GM12892 (cell line): ENCODE measurements around the gene MRPL45.

Experiments used
- DNase-seq: peaks from one replicate; pipeline ENCODE4 v3.0.0; 2011; ENCODE audit not compliant: insufficient read length
- FAIRE-seq: peaks from 2 replicates; lab custom pipeline; 2011; peaks lifted over from hg19 to GRCh38; lab: Jason Lieb, UNC
- POLR2A ChIP-seq: IDR thresholded peaks from 2 replicates; pipeline ENCODE4 v1.6.1; 2011; ENCODE audit warnings: low read depth, low read length, control low read depth
- POLR2AphosphoS5 ChIP-seq: IDR thresholded peaks from 2 replicates; pipeline ENCODE4 v1.6.1; 2011; ENCODE audit warnings: low read depth, low read length, control low read depth
- TAF1 ChIP-seq: IDR thresholded peaks from 2 replicates; pipeline ENCODE4 v1.6.1; 2011; ENCODE audit warnings: low read depth, mild to moderate bottlenecking, control low read depth, low read length, borderline replicate concordance

MRPL45 gene

DNA sequence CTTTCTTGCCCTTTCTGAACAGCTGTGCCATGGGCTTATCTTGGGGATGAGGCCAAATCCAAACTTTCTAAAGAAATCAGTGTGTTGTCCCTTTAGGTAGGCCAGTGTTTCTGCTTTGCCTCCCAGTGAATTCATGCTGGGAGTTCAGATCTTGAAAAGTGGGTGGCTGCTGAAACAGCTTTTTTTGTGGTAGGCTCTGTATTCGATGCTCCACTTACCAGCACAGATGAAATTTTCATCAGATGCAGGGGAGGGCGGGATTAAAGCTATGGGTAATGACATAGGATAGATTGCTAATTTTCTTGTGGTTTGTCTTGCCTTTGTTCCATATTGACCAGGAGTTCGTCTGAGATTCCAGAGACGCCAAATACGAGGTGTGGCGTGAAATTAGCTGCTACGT, 57.5 kb downstream of the MRPL45 start:
- FAIRE-seq (no peak), DNase-seq (no peak)
- TF ChIP-seq TAF1: no peak
- no peak for TF ChIP-seq POLR2AphosphoS5
- no peak for TF ChIP-seq POLR2A

DNA sequence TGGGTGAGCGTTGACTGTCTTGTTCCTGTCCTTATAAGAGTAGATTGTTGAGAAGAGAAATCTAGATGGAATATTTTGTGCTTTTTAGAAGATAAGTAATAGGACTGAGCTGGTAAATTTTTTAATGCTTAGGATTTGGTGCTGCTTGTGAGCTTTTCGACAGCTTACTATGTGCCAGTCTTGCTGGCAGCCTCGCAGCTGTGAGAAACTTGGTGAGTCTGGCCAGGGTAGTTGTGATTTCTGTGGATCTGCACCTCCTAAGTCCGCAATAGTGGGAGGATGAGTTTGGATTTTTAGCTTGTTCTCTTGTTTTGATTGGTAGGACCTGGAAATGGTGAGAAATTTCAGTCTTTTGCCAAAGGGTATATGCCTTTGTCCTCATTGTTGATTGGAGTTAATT, 58.3 kb downstream of the MRPL45 start:
- no peak for TF ChIP-seq TAF1
- DNase-seq (no peak), FAIRE-seq (no peak)

DNA sequence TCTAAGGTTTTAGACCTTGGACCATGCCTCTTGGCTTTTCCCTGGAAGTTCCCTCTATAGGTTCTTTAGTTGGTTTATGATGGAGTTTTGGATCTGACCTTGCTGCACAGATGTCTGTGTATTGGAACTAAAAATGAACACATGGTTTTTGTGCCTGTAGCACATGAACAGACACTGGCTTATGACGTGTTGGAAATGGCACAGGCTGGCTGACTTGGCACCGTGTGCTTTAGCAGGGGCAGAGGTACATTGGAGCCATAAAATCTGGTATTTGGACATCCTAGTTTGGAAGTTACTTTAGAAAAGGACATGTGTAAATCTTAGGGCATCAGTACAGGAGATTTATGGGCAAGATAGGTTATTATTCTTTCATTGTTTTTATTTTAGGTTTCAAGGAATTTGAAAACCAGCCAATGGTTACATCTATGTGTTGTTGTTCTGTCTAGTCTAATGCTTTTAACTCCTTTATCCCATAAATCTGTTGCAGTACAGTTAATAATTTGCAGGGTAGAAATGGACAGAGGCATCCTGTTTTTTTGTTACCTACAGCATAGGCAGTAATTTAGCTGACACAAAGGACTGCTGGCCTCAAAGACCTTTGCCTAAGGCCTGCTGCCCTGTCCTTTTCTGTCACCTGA, 60.6 kb downstream of the MRPL45 start:
- DNase-seq (no peak), FAIRE-seq (no peak)
- no peak for TF ChIP-seq POLR2A

DNA sequence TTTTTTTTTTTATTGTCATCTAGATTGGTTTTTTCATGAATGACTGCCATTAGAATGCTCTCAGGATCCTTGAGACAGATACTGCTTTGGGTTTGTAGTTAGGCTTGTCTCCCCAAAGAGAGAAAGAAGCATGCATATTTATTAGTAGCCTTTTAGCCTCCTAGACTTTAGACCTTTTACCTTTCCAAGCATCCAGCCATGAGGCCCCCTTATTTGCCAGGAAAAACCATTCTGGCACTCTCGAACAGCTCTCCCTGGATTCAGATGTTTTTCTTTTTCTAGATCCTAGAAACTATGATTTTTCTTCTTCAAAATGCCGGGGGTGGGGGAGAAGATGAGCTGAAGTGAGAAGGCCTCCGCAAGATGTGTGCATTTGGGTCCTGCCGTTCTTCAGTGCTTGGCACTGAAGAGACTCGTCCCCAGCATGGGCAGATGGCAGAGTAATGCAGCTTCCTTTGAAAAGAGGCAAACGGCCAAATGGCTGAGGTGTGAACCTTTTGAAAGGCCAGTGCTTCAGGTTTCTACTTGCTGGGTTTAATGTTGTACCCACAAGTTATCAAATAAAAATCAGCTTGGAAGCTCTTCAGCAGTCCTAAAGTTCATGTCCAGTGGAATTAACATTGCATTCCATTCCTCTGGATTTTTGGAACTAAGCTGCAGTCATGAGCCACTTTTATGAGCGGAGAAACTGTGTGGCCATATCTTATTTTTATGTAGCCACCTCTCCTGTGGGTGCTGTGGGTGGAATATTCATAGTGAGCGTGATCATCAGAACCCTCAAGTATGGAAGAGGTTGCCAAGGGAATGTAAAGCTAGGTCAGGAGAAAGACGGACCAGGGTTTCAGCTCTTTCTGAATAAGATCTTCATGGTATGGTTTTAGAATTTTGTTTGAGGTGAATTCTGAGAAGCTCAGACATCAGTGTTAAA, 61.9 kb downstream of the MRPL45 start:
- no peak for FAIRE-seq
- TF ChIP-seq TAF1 (no peak), POLR2A (no peak), POLR2AphosphoS5 (no peak)
- DNase-seq: no peak

DNA sequence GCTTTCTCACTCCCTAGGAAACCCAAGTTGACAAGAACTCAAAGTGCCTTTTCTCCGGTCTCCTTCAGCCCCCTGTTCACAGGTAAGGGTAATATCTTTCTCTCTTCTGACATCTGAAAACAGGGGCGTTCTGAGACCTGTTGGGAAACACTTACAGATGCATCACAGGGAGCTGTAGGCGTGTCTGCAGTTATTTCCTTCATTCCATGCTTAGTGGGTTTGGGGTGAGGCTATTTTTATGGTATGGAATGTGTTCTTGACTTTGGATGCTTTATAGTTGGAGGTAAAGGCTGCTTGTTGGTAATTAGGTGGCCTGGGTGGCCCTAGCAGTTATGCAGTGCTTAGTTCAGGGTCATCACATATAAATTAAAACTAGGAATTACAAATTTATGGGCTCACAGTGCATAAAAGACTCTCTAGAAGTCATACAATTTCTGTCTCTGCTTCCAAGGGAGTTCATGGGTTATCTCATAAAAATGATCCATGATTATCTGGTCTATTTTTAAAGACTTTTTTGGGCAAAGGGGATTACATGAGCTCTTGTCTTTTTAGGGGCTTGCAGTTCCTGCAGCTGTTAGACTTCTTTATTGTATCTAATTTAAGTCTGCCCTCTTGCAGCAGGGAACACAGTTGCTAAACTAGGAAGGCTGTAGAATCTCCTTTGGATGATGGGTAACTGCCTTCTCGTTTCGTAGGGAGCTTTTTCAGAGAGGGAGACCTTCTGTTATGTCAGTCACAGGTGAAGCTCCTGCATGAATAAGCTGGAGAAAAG, 64.9 kb downstream of the MRPL45 start:
- TF ChIP-seq POLR2A: no peak
- no peak for TF ChIP-seq POLR2AphosphoS5
- no peak for TF ChIP-seq TAF1
- DNase-seq: no peak
- no peak for FAIRE-seq

DNA sequence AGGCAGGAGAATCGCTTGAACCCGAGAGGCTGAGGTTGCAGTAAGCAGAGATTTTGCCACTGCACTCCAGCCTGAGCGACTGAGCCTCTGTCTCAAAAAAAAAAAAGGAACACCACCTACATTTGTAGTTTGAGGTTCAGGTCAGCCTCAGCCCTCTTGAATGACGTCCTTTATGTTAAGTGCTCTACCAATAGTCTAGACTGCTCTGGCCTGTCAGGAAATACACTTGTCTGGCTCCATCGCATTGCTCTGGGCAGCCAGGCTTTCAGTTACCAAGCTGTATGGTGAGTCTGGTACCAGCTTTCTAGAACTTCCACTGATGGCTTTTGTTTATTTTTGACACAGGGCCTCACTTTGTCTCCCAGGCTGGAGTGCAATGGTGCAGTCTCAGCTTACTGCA, 66.0 kb downstream of the MRPL45 start:
- no peak for TF ChIP-seq POLR2A
- no peak for TF ChIP-seq TAF1
- no peak for TF ChIP-seq POLR2AphosphoS5
- no peak for DNase-seq
- no peak for FAIRE-seq

DNA sequence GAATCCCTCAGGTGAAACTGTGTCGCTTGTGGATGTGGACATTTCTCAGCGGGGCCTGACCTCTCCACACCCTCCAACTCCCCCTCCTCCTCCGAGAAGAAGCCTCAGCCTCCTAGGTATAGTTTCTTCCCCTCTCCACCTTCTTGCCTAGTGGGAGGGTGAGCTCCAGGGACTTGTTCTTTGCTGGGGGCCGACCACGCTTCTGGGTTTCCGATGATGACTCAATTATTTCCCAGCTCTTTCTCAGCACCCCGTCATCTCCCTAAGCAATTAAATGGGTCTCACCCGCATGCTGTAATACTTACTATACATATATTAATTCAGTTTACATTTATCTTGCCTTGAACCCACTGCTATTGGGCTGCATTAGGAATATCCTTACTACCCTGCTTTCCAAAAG, 67.8 kb downstream of the MRPL45 start:
- no peak for DNase-seq
- no peak for FAIRE-seq
- TF ChIP-seq POLR2AphosphoS5 (no peak), POLR2A (no peak), TAF1 (no peak)

DNA sequence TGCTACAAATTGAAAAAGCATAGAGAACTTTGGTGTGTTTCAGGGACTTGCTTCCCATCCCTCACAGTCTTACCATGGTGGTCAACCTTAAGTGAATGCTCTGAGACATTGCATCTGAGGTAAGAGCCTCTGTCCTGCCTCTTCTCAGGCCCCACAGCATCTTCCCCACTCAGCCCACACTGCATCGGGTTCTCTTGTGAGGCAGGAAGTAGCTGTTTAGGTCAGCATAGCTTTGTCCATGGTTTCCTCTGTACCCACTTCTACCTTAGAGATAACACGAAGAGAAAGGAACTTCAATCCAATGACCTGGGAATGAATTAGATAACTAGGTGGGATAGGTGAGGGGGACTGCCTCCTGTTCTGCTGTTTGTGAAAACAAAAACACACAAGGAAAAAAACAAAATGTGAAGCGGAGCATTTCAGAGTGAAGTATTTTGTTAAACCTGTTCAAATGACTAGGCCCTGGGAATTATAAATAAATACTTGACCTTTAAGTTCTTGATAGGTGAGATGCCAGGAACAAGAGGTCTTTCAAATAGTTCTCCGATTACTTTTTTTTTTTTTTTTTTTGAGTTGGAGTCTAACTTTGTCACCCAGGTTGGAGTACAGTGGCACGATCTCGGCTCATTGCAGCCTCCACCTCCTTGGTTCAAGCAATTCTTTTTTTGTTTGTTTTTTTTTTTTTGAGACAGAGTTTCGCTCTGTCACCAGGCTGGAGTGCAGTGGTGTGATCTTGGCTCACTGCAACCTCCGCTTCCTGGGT, 72.3 kb downstream of the MRPL45 start:
- no peak for DNase-seq
- no peak for FAIRE-seq
- TF ChIP-seq TAF1 (no peak), POLR2A (no peak), POLR2AphosphoS5 (no peak)
